ENCODE data around the gene TTC21A. TPM values are rescaled to one million over a fixed set of nuclear protein-coding genes. Genes with fewer than 3 reads are reported as not detected.

Gene TTC21A
- total RNA-seq, 1 donor from 2014 or later: 6.8 TPM

DNA sequence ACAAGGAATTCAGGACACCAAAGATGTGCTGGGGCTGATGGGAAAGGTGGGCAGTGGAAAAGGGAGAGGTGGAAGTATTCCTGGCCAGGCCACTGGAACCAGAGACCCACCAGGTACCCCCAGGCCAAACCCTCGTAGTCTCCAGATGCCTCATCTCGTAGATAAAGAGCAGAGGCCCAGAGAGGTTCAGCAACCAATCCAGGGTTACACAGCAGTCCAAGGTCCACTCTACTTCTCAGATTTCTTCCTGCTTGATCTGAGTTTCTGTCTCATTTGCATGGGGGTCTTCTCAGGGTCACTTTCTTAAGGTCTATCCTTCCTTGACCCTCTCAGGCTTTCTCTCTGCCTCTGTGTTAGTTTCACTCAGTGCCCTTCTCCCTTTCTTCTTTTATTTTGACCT lies 5.1 kb downstream of the TTC21A start:
- H3K27me3 Mint-ChIP-seq (ENCODE audit: low read depth): no peaks in the 10 kb centered on the region
- H3K4me3 Mint-ChIP-seq: no peak overlapping the region

DNA sequence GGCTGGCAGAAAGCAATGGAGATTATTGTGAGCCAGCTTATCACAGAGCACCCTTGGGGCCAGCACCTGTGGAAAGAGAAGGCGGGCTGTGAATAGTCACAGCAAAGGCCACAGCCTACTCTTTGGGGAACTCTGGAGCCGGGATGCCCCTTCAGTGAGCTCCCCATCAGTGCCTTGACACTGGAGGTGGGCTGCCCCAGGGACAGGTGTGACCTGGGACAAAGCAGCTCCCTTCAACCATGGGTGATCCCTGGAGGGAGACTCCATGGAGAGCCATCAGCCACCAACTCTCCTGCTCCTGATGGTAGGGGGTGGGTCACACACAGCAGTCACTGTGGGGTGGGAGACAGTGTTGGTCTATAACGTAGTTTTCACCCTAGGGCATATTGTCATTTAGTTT lies 5.8 kb downstream of the TTC21A start:
- no peaks in the 10 kb centered on the region for H3K27me3 Mint-ChIP-seq (ENCODE audit: low read depth)
- H3K36me3 Mint-ChIP-seq (ENCODE audit: low read depth): no peaks in the 10 kb centered on the region
- TF ChIP-seq, protein P1, sequence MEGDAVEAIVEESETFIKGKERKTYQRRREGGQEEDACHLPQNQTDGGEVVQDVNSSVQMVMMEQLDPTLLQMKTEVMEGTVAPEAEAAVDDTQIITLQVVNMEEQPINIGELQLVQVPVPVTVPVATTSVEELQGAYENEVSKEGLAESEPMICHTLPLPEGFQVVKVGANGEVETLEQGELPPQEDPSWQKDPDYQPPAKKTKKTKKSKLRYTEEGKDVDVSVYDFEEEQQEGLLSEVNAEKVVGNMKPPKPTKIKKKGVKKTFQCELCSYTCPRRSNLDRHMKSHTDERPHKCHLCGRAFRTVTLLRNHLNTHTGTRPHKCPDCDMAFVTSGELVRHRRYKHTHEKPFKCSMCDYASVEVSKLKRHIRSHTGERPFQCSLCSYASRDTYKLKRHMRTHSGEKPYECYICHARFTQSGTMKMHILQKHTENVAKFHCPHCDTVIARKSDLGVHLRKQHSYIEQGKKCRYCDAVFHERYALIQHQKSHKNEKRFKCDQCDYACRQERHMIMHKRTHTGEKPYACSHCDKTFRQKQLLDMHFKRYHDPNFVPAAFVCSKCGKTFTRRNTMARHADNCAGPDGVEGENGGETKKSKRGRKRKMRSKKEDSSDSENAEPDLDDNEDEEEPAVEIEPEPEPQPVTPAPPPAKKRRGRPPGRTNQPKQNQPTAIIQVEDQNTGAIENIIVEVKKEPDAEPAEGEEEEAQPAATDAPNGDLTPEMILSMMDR (conservative IDR thresholded peaks at IDR 0.05): no peak
- no peak overlapping the region for H3K27ac Mint-ChIP-seq (ENCODE audit: unreplicated experiment)
- no peak for DNase-seq (ENCODE audit: low read depth, low spot score)
- peaks cover 6% of the 10 kb centered on the region for H3K4me1 Mint-ChIP-seq
- no peak overlapping the region for H3K4me3 Mint-ChIP-seq
- no peaks in the 10 kb centered on the region for H3K9me3 Mint-ChIP-seq

More for the DNA sequence above, 5.1 kb downstream of the TTC21A start:
- DNase-seq (ENCODE audit: low read depth, low spot score): no peak
- Mint-ChIP-seq H3K27ac (ENCODE audit: unreplicated experiment) (no peak overlapping the region), H3K36me3 (ENCODE audit: low read depth) (no peaks in the 10 kb centered on the region), H3K4me1 (peaks cover 13% of the 10 kb centered on the region), H3K9me3 (no peaks in the 10 kb centered on the region)
- TF ChIP-seq, protein P1 (conservative IDR thresholded peaks at IDR 0.05): no peak

DNA sequence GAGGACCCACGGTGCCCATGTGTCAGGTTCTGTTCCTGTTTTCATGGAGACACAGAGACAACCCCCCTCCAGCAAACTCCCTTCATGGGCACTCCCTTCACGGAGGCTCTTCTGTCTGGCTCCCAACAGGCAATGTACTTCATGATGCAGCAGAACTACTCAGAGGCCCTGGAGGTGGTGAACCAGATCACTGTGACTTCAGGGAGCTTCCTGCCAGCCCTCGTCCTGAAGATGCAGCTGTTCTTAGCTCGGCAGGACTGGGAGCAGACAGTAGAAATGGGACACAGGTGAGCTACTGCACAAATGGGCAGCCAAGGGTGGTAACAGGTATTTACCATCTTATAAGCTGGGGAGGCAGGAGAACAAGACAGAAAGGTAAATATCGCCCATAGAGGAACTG lies 7.0 kb downstream of the TTC21A start:
- no peak overlapping the region for H3K4me3 Mint-ChIP-seq
- TF ChIP-seq, protein P1 (conservative IDR thresholded peaks at IDR 0.05): no peak
- H3K27ac Mint-ChIP-seq (ENCODE audit: unreplicated experiment): no peak overlapping the region
- H3K36me3 Mint-ChIP-seq (ENCODE audit: low read depth): no peaks in the 10 kb centered on the region
- no peaks in the 10 kb centered on the region for H3K4me1 Mint-ChIP-seq
- no peaks in the 10 kb centered on the region for H3K9me3 Mint-ChIP-seq
- no peak for DNase-seq (ENCODE audit: low read depth, low spot score)
- H3K27me3 Mint-ChIP-seq (ENCODE audit: low read depth): no peaks in the 10 kb centered on the region

DNA sequence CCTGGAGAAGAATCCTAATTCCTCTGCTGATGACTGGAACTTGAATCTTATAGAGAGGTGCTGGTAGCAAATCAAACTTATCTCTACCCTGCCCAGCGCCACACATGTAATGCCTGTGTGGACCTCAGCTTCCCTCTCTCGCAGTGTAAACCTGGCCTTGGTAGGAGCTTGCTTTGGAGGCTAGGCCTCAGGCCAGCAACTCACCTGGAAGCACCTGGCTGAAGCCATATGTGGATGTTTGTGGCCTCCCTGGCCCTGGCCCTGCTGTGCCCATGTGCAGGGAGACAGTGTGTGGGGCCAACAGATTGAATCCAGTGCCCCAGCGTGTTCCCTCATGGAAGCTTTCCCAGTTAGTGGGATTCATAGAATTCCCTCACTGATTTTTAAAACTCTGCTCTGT lies 8.4 kb downstream of the TTC21A start:
- H3K36me3 Mint-ChIP-seq (ENCODE audit: low read depth): no peaks in the 10 kb centered on the region
- DNase-seq (ENCODE audit: low read depth, low spot score): no peak
- no peaks in the 10 kb centered on the region for H3K9me3 Mint-ChIP-seq
- H3K4me1 Mint-ChIP-seq: no peaks in the 10 kb centered on the region
- no peak overlapping the region for H3K4me3 Mint-ChIP-seq
- no peaks in the 10 kb centered on the region for H3K27me3 Mint-ChIP-seq (ENCODE audit: low read depth)
- H3K27ac Mint-ChIP-seq (ENCODE audit: unreplicated experiment): no peak overlapping the region
- TF ChIP-seq, protein P1 (conservative IDR thresholded peaks at IDR 0.05): no peak

DNA sequence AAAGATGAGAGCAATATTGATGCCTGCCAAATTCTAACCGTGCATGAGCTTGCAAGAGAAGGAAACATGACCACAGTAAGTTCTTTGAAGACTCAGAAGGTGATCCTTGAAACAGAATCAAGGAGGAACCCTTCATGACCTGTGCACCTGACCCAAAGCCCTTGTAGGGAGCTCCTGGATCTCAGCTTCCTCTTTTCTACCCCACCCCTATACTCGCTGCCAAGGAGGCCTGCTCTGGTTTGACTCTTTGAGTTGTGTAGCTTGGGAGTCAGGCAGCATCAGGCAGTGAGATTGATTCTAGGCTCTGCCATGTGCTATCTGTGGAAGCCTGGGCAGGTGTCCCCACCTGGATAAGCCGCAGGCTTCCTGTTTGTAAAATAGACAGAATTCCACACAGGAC lies 10.6 kb downstream of the TTC21A start:
- H3K9me3 Mint-ChIP-seq: no peaks in the 10 kb centered on the region
- TF ChIP-seq, protein P1 (conservative IDR thresholded peaks at IDR 0.05): no peak
- no peaks in the 10 kb centered on the region for H3K27me3 Mint-ChIP-seq (ENCODE audit: low read depth)
- H3K36me3 Mint-ChIP-seq (ENCODE audit: low read depth): no peaks in the 10 kb centered on the region
- H3K4me1 Mint-ChIP-seq: no peaks in the 10 kb centered on the region
- no peak overlapping the region for H3K4me3 Mint-ChIP-seq
- DNase-seq (ENCODE audit: low read depth, low spot score): no peak
- H3K27ac Mint-ChIP-seq (ENCODE audit: unreplicated experiment): no peak overlapping the region
